GM18507 (cell line): Measurements from ENCODE around the gene VGLL3.

Experiments
- DNase-seq: peaks from one replicate; pipeline ENCODE4 v3.0.0; 2011; ENCODE audit warnings: low read depth; ENCODE audit not compliant: insufficient read length; ENCODE audit errors: extremely low spot score
- FAIRE-seq: peaks from 2 replicates; lab custom pipeline; 2011; peaks lifted over from hg19 to GRCh38; lab: Jason Lieb, UNC

The VGLL3 gene

DNA sequence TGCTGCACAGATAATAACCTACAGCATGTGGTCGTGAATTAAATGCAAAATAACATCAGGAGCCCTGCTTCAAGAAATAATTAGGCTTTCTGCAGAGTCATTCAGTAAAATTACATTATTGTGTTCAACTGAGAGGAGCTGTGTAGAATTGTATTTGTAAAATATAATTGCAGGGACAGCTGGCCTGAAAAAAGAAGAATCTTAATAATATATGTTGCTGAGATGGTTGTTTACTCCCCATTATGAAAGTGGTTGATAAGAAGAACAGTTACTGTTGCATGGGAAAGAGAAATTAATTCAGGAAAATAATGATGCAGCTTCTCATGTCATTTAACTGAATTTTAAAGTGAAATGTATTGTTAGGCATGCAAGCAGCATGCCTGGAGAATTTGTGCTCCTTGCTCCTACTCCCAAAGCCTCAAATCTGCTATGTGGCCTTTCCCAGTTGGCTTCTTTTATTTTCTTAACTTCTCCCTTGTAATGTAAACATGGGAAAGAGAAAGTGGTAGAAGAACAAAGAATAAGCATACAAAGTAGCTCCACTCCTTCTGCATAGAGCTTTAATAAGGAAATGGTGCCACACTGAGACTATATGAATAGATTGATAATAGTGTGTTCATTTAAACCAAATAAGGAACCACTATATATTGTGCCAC lies 100.1 kb downstream of the VGLL3 start:
- FAIRE-seq (no peak), DNase-seq (no peak)
